ACHN (cell line): ENCODE results near the gene IRS1.

Experiments
- DNase-seq: peaks from one replicate; pipeline ENCODE4 v3.0.0-alpha.2; 2015
- in situ Hi-C: cut with HindIII; loops from 2 replicates; pipeline ENCODE4 v1.10.0; 2017; ENCODE audit warnings: low sequenced_read_pairs, low pct_ligation_motif_present, low pct_unique_long_range_greater_than_20kb

IRS1 gene

DNA sequence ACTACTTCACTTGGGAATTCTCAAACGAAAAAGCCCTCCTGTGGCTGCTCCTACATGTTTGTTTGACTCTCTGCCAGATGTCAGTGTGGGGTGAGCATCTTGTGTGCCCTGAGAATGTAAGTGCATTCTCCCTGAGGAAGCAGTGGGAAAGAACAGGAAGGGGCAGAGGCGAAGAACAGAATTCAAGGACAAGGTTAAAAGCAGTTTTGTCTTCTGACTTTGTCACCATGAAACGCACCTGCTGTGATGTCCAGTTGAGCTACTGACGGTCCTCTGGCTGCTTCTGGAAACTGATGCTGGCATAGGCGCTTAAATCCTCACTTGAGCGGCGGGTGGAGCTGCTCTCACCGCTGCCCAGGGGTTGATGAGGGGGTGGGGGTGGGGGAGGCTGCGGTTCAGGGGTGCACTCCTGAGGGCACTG, 4.9 kb downstream of the IRS1 start:
- in situ Hi-C loops = no loop called here
- DNase-seq = peak; percentile 42

GRCh38 chr2:226794196-226794661, 5.4 kb downstream of the IRS1 start:
- in situ Hi-C loops = no loop called here
- DNase-seq = no peak

- DNase-seq = no peak
- in situ Hi-C loops = no loop called here
Observed at GRCh38 chr2:226793646-226794045, 6.0 kb downstream of the IRS1 start.

DNA sequence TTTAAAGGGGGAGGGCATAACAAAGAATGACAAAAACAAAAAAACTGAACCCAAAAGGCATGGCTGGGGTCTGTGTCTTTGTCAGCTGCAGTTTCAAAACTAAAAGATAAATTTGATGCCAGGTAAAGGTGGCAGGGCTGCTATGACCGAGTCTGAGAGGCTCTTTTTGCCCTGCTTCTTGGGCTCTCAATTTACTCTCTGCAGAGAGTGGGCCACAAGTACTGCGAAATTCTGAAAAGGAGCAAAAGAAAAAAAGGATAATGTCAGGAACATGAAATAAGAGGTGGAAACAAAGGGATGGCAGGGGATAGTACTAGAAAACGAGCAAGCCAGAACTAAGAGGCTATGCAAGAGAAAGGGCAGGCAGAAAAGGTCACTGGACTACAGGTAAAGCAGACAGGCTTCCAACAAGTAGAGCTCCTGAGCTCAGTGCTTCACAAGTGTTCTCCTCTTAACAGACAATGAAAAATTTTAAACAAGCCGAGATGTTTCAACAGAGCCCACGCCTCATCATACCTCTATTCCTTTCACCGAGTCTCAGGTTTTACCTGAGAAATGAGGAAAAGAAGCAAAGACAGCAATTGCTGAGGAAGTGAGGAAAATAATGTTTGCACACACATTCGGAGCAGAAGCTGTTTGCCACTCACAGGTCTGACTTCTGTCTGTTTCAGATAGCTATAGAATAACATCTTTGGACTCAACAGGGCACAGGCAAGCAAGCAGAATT, 7.3 kb downstream of the IRS1 start:
- peak; percentile 22 for DNase-seq
- in situ Hi-C loops = no loop called here

- in situ Hi-C loops = no loop called here
Observed at GRCh38 chr2:226791487-226792081, 8.0 kb downstream of the IRS1 start.

GRCh38 chr2:226791056-226791486, 8.5 kb downstream of the IRS1 start:
- in situ Hi-C loops = no loop called here
- peak; percentile 74 for DNase-seq

More at GRCh38 chr2:226791487-226792081, 8.0 kb downstream of the IRS1 start:
- DNase-seq = peak; percentile 91

DNA sequence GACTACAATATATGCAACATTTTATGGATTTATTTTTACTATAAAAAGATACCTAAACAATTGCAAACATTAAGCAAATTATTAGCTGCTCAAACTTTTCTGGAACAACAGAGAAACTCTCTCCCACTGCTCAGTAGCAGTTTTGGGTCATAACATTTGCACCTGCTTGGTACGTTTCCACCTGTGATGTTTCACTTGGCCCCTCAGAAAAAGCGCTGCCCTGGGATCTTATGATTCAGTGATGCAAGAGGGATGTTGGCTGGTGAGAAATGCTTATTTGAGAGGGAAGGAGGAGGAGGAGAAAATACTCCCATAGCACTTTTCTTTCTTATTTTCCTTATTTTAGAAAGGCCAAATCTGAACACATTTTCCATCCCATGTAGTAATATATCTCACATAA, 9.2 kb downstream of the IRS1 start:
- in situ Hi-C loops = no loop called here
- DNase-seq = no peak

DNA sequence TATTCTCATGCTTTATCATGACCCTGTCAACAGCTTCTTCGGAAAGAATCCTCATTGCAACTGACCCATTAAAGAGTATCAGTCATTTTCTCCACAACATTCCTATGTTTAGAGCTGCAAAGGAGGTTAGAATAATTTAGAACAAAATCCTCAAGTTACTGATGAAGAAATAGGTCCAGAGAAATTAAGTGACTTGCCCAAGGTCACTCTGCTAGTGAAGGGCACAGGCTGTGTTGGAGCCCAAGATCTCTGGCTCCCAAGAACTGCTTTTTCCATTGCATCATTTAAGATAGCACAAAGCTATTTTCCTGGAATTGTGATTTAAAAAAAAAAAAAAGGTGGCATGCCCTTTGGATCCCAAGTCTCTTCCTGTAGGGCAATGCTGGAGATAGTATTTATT, 9.6 kb downstream of the IRS1 start:
- in situ Hi-C loops = no loop called here

DNA sequence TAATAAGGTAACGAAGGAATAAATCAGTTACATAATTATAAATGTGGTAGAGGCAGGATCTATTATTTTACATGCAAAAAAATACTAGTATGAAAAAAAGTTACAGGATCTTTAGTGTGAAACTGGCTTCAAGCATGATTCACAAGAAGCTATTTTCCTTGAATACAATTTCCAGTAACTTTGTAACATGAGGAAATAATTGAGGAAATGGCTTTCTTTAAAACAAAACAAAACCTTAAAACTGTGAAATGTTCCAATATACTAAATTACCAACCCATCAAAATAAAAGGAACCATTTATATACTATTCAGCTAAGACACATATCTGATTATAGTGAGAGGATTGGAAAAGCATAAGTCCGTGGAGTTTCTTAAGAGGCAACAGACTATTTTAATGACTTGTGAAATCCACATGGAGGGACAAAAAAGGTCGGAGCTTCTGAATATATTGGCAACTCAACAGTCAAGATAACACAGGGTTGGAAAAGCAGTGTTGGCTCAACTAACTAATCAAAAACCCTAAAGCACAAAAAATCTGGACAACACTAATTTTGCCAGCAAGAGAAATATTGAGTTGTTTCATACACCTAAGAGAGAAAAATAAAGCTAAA, 10.6 kb downstream of the IRS1 start:
- no peak for DNase-seq
- in situ Hi-C loops = no loop called here

More for the DNA sequence above, 9.6 kb downstream of the IRS1 start:
- no peak for DNase-seq

DNA sequence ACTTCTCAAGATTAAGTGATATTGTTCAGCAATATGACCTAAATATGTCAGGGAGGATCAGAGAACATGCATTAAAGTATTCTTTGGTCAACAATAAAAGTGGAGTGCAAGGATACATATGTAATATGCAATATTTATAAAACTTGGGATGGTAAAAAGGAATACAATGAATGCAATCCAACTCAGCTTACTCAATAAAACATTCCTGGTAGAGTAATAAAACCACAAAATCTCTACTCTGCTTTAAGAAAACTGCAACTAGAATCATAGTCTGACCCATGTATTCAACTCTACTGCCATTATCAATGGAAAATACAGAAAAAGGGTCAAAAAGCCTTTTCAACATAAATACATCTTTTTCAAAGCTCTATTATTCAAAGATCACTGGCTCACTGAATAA, 11.6 kb downstream of the IRS1 start:
- in situ Hi-C loops = no loop called here
- no peak for DNase-seq

DNA sequence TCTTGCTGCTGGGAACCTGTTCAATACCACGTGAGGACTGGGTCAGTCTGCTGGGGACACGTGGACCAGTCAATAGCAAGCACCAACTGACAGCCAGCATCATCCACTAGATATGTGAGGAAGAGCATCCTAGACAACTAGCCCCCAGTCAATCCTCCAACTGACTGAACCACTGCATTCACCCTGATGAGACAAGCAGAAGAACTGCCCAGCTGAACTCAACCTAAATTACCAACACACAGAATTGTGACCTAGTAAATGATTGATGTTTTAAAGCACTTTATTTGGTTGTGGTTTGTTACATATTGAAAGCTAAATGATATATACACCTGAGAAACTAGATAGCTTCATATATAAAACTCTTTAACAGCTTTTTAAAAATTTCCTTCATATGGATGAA, 15.7 kb downstream of the IRS1 start:
- in situ Hi-C loops = no loop called here
- no peak for DNase-seq

DNA sequence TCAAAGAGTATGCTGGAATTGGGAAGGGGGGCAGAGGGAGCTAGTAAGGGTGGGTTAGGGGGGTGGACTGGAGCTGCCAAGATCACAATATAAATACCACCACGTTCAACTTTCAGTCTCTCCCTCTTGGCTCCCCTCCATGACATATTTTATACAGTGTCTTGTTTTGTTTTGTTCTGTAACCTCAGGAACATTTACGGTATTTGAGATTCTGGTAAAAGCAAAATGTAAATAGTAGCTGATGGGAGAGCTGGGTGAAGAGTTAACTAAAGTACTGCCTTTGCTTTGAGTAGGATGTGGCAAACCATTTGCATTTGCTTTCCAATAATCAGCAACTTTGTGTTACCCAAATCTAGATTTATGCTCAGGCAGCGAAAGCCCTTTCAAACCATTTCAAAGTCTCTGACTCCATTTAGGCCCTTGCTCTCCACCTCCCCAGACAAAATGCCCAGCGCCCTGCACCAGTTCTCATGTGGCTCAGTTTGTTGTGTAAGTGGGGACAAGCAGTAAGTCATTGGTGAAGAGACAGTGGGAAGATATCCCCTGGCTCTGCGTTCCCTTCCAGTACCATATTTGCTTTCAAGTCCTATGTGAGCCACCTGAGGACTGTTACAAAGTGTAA, 17.4 kb downstream of the IRS1 start:
- in situ Hi-C loops = no loop called here
- no peak for DNase-seq

- in situ Hi-C loops = no loop called here
- no peak for DNase-seq
Observed at GRCh38 chr2:226780431-226780830, 19.2 kb downstream of the IRS1 start.

DNA sequence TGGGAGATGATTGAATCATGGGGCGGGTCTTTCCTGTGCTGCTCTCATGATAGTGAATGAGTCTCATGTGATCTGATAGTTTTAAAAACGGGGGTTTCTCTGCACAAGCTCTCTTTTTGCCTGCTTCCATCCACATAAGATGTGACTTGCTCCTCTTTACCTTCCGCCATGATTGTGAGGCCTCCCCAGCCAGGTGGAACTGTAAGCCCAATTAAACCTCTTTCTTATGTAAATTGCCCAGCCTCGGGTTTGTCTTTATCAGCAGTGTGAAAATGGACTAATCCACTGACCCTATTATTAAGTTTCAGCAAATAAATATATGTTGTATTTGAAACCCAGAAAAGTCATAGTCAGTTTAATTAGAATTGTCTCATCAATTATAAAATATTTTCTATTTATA, 22.0 kb downstream of the IRS1 start:
- no peak for DNase-seq
- in situ Hi-C loops = no loop called here

- in situ Hi-C loops = no loop called here
- DNase-seq = no peak
Observed at GRCh38 chr2:226776104-226776503, 23.5 kb downstream of the IRS1 start.

GRCh38 chr2:226775032-226775509, 24.5 kb downstream of the IRS1 start:
- no peak for DNase-seq
- in situ Hi-C loops = no loop called here

DNA sequence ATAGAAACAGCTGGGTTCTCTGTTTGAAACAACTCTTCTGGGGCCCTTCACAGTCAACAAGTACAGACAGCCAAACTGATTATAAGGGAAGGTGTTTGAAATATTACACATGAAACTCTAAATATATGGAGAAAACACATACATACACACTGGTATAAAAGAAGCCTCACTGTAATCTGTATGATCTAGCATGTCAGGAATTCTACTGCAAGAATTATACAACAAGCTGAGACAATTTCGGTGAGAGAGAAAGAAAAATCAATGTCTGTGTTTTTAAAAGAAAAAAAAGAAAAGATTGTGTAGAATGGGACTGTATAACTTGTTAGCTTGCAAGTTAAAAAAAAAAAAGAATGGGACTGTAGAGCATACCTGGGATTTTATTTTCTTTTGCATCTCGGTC, 26.3 kb downstream of the IRS1 start:
- in situ Hi-C loops = no loop called here

DNA sequence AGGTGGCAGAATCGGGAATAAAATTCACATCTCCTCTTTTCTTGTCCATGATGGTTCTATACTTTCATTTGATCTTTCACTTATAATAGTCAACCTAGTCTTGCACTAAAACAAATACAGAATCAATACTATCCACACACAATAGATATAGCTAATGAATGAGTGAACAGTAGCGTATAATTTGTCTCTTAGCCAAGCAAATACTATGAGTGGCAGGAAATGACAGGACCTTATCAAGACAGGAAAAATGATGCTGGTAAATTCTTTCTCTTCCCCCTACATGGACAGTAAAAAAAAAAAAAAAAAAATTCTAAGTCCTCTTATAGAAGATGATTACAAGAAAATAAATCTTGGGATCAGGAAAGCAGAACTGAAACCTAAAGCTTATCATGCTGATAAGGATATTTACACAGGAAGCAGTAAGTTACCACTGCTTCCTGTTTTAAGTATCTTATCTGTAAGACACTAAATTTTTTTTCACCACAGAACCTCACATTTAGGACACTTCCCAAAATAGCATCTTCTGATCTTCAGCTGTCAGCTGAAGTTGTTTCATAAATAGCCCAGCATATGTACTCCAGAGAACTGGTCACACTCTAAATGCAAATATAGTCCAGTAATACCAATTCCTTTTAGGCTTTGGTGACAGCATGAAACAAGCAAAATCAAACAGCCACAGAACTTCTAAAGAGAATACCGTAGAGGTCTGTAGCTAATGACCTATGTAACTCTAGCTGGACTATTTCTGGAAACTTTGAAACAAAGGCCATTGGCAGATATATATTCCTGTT, 27.0 kb downstream of the IRS1 start:
- no peak for DNase-seq

More for the DNA sequence above, 26.3 kb downstream of the IRS1 start:
- no peak for DNase-seq

More for the DNA sequence above, 27.0 kb downstream of the IRS1 start:
- in situ Hi-C loops = no loop called here
